IPS-11a (cell line): ENCODE results near the gene HNRNPL.
"Not testable (repeated sequence)": the region's sequence is repeated elsewhere in the genome, so short reads cannot be mapped to it uniquely, and the experiment has no call there.

Source experiments
- H3K4me3 ChIP-seq: one replicate; pipeline ENCODE4 v1.5.1; 2013; ENCODE audit warnings: low read depth, low read length, control low read depth

The HNRNPL gene

GRCh38 chr19:38805180-38805579 lies 44.6 kb downstream of the HNRNPL start:
- no peak overlapping the region for H3K4me3 ChIP-seq

GRCh38 chr19:38803543-38803942 lies 46.2 kb downstream of the HNRNPL start:
- no peak overlapping the region for H3K4me3 ChIP-seq

DNA sequence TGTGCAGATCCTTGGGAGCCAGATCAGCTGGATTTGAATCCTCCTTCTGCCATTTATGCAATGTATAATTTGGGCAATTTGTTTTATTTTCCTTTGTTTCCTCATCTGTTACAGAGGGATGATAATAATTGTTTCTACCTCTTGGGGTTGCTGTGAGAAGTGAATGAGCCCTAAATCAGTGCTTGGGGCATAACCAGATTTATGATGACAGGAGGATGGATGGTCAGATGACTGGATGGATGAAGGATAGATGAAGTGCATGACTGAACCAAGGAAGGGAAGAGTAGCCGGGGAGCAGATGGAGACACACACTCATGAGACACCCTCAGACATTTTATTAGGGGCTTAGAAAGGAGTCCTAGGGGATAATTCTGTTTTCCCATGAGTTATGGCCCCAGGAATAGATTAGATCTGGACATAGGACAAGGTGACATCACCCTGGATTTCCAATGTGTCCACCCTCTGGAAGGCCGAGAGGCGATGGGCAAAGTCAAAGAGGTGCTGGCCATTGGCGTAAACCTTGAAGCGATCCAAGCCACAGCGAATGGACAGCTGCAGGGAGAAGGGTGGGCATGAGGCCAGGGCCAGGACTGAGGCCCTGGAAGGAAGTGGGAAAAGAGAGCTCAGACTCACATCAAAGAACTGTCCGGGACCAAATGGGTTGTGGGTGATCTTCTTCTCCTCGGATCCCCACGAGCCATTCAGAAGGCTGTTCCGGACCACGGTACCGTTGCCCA lies 48.3 kb downstream of the HNRNPL start:
- H3K4me3 ChIP-seq: no peak overlapping the region

DNA sequence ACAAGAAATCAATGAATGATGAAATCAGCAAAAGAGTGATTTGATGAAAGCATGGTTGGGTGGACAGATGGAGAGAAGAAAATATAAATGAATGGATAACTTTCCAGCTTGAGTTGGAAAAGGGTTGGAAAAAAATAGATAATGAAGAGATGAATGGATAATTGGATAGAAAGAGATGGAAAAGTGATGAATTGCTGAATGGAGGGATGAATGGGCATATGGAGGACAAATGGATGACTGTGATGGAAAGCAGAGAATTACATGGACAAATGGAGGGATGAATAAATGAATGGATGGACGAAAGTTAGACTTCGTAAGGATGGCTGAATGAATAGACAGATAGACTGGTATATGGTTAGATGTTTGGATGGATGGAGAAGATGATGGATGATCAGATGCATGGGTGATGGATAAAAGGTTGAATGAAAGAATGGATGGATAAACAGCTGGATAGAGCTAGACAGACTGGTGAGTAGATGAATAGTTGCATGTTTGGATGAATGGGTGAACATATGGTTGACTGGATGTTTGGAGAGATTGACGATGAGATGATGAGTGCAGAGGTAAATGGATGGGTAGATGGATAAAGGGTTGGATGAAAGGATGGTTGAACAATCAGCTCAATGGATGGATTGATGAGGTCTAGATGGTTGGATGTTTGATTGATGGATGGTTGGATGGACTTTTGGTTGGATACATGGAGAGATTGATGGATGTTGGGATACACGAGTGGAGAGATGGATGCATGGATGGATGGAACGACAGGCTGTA lies 49.0 kb downstream of the HNRNPL start:
- no peak overlapping the region for H3K4me3 ChIP-seq

DNA sequence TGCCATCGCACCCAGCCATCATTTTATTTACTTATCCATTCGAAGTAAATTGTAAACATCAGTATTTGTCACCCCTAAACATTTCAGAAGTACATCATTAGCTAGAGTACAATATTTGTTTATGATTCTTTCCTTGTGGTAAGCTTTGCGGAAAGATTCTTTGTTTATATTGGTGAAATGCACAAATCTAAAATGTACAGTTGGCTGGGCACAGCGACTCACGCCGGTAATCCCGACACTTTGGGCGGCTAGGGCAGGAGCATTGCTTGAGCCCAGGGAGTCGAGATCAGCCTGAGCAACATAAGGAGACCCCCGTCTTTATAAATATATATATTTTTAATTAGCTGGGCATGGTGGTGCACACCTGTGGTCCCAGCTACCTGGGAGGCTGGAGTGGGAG lies 50.7 kb downstream of the HNRNPL start:
- no peak overlapping the region for H3K4me3 ChIP-seq

- H3K4me3 ChIP-seq: not testable (repeated sequence)
Observed at GRCh38 chr19:38797781-38798180, 52.0 kb downstream of the HNRNPL start.

- no peak overlapping the region for H3K4me3 ChIP-seq
Observed at GRCh38 chr19:38796154-38796553, 53.6 kb downstream of the HNRNPL start.

DNA sequence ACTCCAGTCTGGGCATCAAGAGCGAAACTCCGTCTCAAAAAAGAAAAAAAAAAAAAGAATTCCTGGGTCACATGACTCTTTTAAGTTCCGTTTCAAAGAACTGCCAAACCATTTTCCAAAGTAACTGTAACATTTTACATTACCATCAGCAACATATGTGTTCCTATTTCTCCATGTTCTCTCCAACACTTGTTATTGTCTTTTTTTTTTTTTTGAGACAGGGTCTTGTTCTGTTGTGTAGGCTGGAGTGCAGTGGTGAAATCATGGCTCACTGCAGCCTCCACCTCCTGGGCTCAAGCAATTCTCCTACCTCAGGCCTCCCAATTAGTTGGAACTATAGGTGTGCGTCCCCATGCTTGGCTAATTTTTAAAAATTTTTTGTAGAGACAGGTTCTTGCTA lies 54.2 kb downstream of the HNRNPL start:
- H3K4me3 ChIP-seq: no peak overlapping the region

DNA sequence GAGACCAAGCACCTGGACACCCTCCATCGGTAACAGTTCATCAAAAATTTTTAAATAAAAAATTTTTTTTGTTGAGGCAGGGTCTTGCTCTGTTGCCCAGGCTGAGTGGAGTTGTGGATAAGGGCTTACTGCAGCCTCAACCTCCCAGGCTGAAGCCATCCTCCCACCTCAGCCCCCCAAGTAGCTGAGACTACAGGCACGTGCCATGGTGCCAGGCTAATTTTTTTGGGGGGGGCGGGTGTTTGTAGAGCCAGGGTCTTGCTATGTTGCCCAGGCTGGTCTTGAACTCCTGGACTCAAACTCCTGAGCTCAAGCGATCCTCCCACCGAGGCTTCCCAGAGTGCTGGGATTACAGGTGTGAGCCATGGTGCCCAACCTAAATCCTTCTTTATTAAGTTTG lies 56.1 kb downstream of the HNRNPL start:
- H3K4me3 ChIP-seq: no peak overlapping the region

GRCh38 chr19:38793177-38793576 lies 56.6 kb downstream of the HNRNPL start:
- no peak overlapping the region for H3K4me3 ChIP-seq

GRCh38 chr19:38792250-38793111 lies 57.3 kb downstream of the HNRNPL start:
- H3K4me3 ChIP-seq: no peak overlapping the region

- not testable (repeated sequence) for H3K4me3 ChIP-seq
Observed at GRCh38 chr19:38791451-38792064, 58.2 kb downstream of the HNRNPL start.

DNA sequence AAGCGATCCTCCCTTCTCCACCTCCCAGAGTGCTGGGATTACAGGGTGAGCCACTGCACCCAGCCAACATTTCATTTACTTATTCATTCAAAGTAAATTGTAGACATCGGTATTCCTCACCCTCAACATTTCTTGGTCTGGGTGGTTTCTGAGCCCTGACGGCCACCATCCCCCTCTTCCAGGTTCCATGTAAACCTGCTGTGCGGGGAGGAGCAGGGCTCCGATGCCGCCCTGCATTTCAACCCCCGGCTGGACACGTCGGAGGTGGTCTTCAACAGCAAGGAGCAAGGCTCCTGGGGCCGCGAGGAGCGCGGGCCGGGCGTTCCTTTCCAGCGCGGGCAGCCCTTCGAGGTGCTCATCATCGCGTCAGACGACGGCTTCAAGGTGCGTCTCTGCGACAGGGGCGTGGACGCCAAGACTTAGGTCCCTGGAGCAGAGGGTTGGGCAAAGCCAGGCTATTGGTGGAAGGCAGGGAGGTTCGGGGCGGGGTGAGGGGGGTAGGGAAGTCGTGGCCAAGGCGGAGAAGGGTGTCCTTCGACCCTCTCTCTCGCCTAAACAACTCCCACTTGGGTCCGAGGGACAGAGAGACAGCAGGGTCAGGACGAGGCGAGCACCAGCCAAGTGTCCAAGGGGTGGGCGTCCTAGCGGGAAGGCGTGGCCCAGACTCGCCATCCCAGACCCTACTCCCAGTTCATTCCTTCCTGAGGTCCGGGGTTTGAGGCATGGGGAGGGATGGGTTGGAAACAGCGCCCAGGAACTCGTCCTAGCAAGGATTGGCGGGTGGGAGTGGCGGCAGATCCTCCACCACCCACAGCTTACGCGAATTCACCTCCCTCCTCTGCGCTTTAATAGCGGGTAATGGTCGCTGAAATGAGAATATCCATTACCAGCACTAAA lies 59.0 kb downstream of the HNRNPL start:
- not testable (repeated sequence) for H3K4me3 ChIP-seq

DNA sequence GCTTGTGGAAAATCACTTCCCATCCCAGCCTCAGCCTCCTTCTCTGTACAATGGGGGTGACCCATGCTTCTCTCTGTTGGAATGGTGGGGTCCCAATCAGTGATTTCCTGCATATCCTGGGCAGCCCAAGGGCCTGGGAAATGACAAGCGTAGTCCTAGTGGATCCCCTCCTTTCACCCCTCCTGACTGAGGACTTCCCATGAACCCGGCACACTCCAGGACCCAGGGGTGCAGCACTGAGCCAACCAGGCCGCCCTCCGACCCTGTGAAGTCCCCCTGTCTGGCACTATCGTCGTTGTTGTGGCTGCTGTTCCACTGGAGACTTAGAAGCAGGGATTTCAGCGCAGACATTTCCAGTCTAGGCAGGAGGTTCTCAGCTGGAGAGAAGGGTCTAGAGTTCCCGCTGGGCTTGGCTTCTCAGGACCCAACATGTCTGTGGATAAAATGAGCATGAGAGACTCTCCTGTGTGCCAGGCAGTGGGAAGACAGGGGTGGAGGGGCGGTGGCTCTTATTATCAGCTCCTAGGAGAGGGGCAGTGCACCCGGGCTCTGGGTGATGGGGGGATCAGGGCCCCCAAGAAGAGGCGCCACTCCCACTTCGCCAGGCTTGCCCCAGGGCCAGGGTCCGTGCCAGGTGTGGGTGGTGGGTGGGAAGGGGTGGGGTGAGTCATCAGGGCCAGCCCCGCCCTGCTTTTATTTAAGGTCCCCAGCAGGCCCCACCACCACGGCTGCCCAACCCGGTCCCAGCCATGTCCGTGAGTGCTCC lies 61.1 kb downstream of the HNRNPL start, which contains the start of gene LGALS7B:
Gene LGALS7B, plus strand, starts transcription at position 723 of the 766 bp plus-strand sequence. Its CDS starts 27 bp downstream, at position 750.
- no peak within 1 kb of the TSS for H3K4me3 ChIP-seq

DNA sequence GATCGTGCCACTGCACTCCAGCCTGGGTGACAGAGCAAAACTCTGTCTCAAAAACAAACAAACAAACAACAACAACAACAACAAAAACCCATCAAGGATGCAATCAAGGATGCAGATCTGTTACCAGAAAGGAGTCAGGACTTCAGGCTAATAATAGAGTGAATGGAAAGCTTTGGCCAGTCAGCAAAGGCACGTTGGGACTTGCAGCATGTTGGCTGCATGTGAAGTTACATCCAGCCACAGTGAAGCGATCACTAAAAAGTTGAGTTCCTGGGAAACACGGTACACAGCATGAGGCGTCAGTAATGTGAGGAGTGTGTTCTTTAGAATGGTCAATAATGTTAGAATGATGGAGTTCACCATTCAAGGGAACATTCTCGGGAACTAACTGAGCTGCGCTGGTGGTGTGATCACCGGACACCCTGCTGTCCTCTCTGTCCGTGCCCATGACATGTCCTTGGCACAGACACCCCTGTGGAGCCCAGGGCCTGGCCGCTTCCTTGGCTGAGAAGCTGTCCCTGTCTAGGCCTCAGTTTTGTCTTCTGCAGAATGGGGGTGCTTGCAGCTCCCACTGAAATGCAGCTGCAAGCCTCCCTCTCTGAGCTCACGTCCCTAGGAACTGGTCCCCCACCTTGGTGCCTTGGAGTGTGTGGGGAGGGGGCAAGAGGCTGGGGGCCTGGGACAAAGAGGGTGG lies 63.1 kb downstream of the HNRNPL start:
- no peak overlapping the region for H3K4me3 ChIP-seq
